Fibroblast of skin of right biceps (primary cell): ENCODE measurements around the gene MAPK6.
"Not testable (repeated sequence)": the region's sequence is repeated elsewhere in the genome, so short reads cannot be mapped to it uniquely, and the experiment has no call there.

ENCODE experiments used
- DNase-seq: peaks from one replicate; pipeline ENCODE4 v3.0.0-alpha.2; 2013

MAPK6 gene

DNA sequence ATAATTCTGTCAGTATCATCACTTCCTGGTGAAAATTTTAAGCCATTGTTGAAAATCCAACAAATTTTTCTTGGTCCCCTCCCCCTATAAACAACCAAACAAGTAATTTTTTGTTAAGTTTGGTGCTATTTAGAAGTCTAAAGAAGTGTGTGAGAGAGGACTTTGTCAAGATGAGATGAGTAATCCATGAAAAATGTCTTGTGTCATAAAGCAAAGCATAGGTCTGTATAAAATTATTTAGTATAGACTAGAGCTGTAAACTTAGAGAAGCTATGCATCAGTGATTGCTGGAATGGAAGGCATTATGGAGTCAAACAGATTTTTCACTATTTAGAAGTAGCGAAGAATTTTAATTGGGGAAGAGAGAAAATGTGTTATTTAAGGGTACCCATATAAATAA, 31.4 kb downstream of the MAPK6 start:
- peak; percentile 77 for DNase-seq

DNA sequence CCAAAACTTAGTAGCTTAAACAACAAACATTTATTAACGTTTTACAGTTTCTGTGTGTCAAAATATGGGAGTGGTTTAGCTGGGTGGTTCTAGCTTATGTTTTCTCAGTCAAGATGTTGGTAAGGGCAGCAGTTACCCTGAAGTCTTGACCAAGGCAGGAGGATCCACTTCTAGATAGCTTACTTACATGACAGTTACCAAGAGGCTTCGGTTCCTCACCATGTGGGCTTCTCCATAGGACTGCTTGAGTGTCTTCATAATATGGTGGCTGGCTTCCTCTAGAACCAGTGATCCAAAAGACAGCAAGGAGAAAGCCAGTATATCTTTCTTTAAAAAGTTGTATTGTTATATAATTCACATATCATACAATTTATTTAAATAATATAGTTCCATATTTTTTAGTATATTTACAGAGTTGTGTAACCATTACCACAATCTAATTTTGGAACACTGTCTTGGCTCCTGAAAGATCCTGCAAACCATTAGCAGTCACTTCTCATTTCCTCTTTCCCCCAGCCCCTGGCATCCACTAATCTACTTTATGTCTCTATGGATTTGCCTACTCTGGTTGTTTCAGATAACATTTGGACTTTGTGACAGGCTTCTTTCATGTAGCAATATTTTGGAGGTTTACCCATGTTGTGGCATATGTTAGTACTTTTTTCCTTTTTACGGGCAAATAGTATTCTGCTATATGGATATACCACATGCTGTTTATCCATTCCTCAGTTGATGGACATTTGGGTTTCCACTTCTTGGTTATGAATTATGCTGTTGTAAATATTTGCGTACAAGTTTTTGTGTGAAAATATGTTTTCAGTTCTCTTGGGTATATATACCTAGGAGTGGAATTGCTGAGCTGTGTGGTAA, 33.3 kb downstream of the MAPK6 start:
- DNase-seq, result no peak

DNA sequence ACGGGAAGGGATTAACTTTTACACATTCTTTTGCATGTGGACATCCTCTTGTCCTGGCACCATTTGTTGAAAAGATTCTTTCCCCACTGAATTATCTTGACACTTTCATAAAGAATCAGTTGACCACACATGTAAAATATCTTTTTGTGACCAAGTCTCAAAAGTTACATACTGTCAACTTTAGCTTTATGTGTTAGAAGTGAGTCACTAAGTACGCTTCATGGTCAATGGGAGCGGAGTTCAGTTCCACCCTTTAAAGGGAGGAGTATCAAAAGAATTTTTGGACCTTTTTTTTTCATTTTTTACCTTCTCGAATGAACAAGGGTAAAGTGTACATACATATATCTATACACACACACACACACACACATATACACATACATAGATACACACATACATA, 35.4 kb downstream of the MAPK6 start:
- peak; percentile 24 for DNase-seq

DNA sequence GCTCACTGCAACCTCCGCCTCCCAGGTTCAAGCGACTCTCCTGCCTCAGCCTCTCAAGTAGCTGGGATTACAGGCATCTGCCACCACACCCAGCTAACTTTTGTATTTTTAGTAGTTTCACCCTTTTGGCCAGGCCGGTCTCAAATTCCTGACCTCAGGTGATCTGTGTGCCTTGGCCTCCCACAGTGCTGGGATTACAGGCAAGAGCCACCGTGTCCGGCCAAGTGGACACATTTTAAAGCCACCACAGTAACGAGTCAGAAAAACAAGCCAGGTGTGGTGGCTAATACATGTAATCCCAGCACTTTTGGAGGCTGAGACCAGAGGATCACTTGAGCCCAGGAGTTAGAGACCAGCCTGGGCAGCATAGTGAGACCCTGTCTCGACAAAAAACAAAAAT, 35.8 kb downstream of the MAPK6 start:
- not testable (repeated sequence) for DNase-seq

DNA sequence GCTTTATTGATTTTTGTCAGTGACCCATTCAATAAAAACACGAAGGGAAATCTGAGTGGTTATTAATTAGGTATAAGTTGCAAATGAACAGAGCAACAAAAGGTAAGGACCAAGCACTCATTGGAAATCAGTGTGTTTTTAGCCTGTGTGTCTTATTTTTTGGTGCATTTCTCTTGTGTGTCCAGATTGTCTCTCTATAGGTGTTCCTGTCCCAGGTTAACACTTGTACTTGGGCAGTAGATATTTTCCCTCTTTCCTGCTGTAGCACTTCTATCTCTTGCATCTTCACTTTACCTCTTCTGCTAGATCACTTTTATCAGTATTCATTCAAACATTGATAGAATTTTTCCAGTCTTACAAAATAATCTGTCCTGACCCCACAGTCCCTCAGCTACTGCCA, 37.0 kb downstream of the MAPK6 start:
- DNase-seq, result no peak

DNA sequence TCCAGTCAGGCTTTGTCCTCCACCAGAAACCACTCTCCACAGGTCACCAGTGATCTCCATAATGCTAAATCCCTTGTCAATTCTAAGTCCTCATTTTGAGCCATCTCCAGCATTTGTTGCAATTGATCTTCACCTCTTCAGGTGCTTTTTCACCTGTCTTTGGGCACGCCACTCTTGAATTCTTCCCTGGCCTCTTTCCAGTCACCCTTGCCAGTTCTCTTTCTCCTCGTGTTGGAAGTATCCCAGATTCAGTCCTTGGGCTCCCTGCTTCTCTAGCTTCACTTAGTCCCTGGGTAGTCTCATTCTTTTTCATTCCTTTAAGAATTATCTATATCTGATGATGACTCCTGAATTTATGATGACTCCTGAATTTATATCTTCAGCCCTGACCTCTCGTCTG, 37.5 kb downstream of the MAPK6 start:
- DNase-seq, result no peak

DNA sequence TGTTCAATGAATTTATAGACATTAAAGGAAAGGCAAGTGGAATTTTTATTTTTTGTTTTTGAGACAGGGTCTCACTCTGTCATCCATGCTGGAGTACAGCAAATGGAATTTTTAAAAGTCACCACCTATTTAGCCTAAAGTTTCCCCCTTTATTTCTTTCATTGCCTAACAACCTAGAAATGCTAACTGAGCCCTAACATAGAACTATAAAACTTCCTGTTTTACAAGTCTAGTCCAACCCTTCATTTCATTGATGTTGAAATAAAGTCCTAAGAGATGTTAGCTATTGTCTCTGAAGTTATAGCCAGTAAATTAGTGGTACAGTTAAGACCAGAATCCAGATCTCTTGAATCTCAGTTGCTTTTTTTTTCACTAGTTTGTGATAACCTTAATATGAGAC, 39.0 kb downstream of the MAPK6 start:
- no peak for DNase-seq

DNA sequence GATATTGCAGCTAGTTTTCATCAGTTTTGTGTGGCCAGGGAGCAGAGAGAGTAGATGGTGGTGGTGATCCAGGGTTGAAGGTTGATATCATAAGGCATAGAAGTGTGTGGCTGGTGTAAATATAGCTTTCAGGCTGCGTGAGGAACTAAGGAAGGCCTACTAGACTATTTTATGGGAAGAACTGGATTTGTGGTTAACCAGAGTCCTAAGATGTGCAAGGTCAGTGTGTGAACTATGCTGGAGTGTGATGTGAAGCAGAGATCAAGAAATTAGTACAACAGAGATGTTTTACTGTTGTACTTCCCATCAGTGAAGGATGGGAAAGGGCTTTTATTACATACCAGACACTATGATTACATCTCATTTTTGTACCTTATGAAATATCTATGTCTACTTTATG, 41.5 kb downstream of the MAPK6 start:
- DNase-seq, result no peak

DNA sequence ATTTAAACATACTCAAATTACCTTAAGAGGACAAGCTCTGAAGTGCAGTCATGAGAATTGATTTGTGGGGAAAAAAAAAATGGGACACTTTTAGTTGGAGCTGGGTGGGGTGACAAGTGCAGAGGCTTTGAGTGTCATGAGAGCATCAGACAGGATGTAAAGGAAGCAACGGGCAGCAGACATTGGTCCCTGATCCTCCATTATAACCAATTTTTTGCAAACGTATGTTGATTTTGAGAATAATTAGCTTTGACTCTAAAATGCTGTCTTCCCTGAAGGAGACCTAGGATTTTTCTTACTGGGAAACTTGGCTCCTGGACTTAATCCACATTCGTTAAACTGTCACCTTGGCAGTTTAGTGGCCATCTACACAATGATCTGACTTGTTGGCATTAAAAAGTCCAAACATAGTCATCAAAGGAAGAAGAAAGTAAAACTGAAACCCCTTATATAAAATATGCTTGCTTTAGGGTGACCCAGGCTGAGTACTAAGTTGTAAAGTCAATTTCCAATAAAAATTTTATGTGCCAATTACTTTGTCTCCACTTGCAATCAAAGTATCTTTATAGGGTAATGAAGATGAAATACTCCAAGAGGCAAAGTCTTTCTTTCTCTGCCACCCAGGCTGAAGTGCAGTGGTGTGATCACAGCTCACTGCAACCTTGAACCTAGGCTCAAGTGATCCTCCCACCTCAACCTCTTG, 48.0 kb downstream of the MAPK6 start:
- no peak for DNase-seq

DNA sequence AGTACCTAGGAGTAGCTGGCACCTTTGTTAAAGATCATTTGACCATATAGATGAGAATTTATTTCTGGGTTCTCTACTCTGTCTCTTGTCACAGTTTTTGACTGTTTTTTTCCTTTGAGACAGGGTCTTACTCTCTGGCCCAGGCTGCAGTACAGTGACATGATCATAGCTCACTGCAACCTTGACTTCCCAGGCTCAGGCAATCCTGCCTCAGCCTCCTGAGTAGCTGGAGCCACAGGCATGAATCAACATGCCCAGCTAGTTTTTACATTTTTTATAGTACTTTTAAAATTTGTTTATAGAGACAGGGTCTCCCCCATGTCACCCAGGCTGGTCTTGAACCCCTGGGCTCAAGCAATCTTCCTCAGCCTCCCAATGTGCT, 48.5 kb downstream of the MAPK6 start:
- DNase-seq, result no peak

DNA sequence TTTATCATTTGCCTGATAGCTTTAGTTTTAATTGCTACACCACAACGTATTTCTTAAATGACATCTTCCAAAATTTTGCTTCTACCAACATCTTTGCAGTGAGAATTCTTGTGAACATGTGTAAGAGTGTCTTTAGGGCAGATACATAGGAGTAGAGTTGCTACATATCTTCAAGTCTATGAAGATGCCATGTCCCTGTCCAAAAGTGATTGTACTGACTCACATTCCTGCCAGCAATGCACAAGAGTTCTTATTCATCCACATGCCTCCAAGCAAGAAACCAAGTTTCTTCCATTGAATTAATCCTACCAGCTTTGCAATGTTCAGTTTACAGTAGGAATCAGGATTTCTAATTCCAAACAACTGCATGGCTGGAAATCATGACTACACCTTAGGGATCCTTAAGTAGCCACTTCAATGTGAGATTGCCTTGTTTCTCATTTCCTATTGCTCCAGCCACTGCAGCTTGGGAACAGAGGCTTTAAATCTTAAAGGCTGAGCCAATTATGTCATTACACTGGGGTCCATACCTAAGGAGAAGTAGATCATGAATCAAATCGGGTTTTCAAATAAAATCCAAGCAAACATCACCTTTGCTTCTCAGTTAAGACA, 49.1 kb downstream of the MAPK6 start:
- DNase-seq, result no peak

DNA sequence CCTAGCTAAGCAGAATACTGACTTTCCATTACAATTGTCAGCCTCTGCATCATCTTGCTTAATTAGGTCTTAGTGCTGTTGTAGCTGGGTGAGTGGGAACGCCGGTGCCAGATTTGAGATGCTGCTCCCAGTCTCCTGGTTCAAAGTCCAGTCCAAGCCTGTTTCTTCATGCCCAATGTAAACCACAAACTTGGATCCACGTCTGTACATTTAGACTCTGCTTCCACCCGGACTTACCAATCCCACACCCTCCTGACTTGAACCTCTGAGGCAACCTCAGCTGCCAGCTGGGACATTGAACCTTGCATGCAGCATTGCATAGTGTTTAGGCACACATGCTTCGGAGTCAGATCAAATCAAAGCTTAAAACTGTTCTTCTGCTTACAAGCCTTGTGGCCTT, 50.5 kb downstream of the MAPK6 start:
- DNase-seq, result no peak

DNA sequence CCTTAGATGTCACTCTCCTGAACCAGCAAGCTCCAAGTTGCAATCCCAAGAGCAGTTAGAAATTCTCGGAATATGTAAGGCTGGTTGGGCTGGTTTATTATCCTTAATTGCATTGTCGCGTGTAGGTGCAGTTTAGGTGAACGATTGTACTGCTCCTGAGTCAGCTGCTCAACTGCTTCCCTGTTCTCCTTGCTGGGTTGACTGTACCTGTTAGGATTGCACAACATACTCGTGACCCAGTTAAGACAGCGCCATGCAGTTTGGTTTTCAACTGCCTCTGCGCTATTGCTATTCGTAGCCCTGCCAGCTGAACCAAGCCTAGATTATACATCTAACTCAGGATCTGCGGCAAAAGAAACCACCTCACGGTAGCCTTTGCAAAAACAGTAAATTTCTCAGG, 52.6 kb downstream of the MAPK6 start:
- DNase-seq, result no peak

DNA sequence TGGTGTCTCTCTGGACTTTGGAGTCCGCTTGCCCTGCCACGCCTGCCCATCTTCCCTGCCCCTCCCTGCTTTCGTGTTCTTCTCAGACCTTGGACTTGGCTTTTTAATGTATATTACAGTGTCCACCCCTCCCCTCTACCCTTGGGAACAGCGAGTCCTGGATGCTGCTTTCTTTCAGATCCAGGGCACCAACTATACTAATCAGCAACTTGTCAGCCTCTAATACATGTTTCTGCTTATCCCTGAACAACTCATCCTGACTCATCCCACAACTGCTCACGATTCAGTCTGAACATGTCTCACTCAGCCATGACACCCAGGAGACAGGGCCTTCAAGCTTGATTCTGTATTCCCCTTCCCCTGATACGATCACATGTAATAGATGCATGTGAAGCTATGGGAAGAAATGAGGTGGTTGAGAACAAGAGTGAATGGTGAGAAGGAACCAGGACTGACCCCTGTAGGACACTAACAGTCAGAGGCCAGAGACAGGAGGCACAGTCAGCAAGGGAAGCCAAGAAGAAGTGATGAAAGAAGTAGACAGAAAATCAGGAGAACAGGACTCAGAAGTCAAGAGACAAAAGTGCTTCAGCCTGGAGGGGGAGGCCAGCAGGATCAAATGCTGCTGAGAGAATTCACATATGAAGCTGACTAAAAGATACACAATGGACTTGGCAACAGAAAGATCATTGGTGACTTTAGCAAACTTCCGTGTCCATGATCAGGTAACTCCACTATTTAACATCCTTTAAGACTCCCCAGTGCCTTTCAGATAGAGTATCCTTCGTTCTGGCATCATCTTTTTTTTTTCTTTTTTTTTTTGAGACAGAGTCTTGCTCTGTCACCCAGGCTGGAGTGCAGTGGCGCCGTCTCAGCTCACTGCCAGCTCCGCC, 58.1 kb downstream of the MAPK6 start:
- peak; percentile 91 for DNase-seq

DNA sequence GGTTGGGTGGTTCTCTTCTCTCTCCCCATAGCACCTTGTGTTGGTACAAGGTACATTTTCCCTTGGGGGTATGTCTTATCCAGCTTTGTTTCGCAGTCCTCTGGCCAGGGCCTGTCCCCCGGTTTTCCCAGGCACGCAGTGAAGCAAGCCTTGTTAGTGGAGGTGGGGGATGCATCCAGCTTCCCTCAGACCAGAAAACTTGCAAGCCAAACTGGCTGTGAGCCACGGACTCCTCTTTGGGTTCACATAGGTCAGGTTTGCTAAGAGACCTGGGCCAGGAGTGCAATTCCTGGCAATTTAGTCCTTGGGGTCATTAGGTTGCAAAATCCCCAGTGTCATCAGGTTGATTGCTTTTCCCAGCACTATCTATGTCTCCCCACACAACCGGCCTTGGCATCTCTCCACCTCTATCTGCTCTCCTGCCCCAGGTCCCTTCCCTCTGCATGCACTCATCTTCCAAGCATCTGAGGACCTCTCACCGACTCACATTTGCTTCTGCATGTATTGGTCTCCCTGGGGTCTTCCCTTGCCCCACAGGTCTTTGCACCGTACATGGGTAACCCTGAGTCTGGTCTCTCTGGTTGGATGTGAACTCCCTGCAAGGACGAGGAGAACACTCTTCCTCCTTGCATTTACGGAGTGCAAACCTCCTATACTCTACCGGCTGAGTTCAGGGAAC, 59.3 kb downstream of the MAPK6 start:
- no peak for DNase-seq

DNA sequence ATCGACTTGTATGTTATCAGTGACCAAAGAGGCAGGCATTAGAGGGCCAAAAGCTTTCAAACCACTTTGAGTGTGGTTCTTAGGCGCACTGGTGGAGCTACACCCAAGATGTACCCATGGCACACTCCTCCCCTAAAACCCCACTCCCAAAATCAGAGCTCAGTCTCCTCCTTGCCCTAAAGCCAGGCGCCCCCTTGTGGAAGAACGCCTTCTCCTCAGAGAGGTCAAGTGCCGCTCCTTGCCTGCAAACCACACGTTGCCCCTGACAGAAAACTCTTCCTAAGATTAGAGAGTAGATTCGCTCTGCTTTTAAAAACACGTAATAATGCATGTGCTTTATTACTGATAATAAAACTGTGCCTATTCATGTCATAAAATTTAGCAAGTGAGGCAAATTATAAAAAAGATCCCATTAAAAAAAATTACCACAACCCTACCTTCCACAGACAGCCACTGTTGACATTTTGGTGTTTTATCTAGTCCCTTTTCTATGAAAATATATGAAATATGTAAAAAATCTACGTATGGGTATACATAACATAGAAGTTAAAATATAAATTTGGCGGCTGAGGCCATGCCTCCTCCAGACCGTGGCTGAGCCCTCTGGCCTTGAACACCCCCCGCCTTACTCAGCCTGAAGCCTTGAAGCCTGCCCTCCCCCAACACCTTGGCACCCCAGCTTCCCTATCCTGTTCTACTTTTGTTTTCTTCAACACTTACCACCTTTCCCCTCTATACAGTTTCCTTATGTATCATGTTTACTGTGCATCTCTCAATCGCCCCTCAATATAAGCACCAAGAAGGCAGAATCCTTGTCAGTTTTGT, 60.1 kb downstream of the MAPK6 start:
- peak; percentile 64 for DNase-seq

DNA sequence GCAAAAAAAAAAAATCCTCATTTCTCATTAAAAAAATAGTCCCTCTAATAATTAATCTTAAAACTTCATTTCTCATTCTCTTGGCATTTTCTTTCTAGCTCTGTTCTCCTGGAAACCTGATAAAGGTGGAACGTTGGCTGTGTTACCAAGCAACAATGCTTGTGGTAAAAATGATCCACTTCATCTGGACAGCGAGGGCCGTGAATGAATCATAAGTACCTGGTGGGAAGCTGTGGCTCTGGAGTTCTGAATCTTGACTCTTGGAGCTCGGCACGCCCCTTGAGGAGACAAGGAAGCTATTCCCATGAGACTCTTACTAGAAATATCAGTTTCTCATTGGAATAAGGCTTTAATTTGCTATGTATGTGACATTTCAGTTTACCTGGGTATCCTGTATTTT, 61.0 kb downstream of the MAPK6 start:
- DNase-seq, result no peak

DNA sequence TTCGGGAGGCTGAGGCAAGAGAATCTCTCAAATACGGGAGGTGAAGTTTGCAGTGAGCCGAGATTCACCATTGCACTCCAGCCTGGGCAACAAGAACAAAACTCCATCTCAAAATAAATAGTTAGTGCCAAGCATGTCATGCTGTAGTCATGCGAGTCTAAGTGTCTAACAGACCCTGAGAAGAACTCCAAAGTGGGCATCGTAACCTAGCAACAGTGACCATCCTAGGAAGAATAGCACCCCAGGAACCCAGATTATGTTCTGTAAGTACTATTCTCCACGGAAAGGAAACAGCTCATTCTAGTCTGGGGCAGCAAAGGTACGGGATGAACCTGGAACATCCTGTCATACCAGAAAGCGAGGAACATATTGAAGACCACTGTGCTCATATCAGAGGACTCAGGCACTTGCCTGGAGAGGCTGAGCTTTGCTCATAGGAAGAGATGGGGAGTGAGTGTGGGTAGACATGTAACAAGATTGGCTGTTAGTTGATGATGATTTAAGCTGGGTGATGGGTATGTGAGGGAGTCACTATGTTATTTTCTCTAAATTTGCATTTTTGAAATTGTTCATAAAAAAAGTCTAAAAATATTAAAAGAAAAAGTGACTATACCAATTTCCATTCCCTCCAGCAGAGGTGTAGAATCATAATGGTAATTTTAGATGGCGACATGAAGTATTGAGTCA, 61.8 kb downstream of the MAPK6 start:
- no peak for DNase-seq

DNA sequence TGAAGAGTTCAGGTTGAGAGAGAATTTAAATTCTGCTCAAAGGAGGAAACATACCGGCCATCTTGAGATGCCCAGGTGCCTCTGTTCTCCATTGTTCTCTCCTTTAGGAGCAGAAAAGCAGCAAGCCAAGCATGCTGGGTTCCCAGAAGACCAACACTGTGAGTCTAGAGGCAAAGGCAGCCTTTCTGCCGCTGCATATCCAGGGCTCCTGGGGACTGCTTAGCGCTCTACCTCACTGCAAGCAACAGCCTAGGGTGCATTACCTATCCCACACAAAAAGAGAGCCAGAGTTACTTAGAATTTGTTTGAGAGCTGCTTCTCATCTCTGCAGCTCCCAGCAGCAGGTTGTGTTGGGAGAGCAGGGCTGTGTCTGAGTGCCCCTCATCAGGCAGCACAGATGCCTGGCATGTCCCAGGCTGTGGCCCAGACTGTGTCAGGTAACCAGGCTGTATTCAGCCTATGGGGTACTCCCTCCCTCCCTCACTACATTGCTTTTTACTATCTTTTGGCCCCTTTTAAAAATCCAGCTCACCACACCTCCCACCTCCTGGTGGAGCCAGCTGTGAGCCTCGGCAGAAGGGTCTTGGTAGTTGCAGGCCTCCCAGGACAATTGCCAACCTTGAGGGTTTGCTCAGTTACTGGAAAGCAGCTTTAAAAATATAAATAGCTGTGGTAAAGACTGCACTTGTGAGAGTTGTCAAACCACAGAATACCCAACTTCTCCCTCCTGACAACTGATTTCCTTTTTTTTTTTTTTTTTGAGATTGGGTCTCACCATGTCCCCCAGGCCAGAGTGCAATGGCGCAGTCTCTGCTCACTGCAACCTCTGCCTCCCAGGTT, 63.4 kb downstream of the MAPK6 start:
- peak; percentile 37 for DNase-seq

DNA sequence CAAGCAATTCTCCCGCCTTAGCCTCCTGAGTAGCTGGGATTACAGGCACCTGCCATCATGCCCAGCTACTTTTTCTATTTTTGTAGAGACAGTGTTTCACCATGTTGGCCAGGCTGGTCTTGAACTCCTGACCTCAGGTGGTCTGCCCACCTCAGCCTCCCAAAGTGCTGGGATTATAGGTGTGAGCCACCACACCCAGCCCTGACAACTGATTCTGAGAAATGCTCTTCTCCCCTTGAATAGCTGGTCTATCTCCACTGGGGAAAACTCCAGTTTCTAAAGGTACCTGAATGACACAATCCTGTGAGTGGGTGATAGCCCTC, 64.0 kb downstream of the MAPK6 start:
- DNase-seq, result not testable (repeated sequence)
